Endothelial cell of umbilical vein (primary cell): Measurements from ENCODE around the gene CSNK1D.
"Not testable (repeated sequence)": the region's sequence is repeated elsewhere in the genome, so short reads cannot be mapped to it uniquely, and the experiment has no call there.

Experiments
- EZH2 ChIP-seq: IDR thresholded peaks from 2 replicates; pipeline ENCODE4 v1.6.1; 2012; ENCODE audit warnings: borderline replicate concordance, low read depth, mild to moderate bottlenecking, moderate library complexity, low read length, inconsistent platforms; ENCODE audit not compliant: severe bottlenecking
- MYC ChIP-seq: IDR thresholded peaks from one replicate; pipeline ENCODE4 v1.6.1; 2011; ENCODE audit warnings: mild to moderate bottlenecking, low read depth, low read length
- POLR2A ChIP-seq: IDR thresholded peaks from 2 replicates; pipeline ENCODE4 v1.6.1; 2012; ENCODE audit warnings: low read depth, mild to moderate bottlenecking, control low read depth, low read length
- TF ChIP-seq, protein P1 (sequence below), 2 donors: IDR thresholded peaks; 1 replicate in 1 of 2; 2 replicates in 1 of 2; pipeline ENCODE4 v1.5.1; 2011; ENCODE audit warnings: low read length in 2 of 2, mild to moderate bottlenecking in 2 of 2, moderate library complexity in 2 of 2, control low read depth in 1 of 2, inconsistent platforms in 1 of 2, low read depth in 1 of 2; ENCODE audit not compliant: insufficient read depth in 1 of 2; ENCODE audit errors: extremely low read depth in 1 of 2

DNA sequence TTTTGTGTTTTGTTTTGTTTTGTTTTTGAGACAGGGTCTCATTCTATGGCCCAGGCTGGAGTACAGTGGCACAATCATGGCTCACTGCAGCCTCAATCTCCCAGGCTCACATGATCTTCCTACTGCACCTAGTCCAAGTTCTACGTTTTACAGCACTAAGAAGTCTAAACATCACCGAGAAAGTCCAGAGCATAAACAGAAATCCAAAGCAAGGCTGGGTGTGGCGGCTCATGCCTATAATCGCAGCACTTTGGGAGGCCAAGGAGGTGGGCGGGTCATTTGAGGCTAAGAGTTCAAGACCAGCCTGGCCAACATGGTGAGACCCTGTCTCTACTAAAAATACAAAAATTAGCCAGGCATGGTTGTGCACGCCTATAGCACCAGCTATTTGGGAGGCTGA lies 80.5 kb downstream of the CSNK1D start:
- TF ChIP-seq, protein P1, sequence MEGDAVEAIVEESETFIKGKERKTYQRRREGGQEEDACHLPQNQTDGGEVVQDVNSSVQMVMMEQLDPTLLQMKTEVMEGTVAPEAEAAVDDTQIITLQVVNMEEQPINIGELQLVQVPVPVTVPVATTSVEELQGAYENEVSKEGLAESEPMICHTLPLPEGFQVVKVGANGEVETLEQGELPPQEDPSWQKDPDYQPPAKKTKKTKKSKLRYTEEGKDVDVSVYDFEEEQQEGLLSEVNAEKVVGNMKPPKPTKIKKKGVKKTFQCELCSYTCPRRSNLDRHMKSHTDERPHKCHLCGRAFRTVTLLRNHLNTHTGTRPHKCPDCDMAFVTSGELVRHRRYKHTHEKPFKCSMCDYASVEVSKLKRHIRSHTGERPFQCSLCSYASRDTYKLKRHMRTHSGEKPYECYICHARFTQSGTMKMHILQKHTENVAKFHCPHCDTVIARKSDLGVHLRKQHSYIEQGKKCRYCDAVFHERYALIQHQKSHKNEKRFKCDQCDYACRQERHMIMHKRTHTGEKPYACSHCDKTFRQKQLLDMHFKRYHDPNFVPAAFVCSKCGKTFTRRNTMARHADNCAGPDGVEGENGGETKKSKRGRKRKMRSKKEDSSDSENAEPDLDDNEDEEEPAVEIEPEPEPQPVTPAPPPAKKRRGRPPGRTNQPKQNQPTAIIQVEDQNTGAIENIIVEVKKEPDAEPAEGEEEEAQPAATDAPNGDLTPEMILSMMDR (IDR thresholded peaks at IDR 0.05; ENCODE audit: extremely low read depth in 1 of 2, insufficient read depth in 1 of 2, low read depth in 1 of 2, low read length in 2 of 2): not testable (repeated sequence)
- not testable (repeated sequence) for TF ChIP-seq MYC, POLR2A, EZH2
